DMS114 treated with DMSO at 0.1 percent for 48 hours (cell line): ENCODE measurements around the gene ORAI1.
A peak's percentile ranks its signal among the peaks of the same experiment; 100 is the strongest.
"Not testable (repeated sequence)": the region's sequence is repeated elsewhere in the genome, so short reads cannot be mapped to it uniquely, and the experiment has no call there.

Experiments used
- DNase-seq: peaks from one replicate; lab custom pipeline; 2025; ENCODE audit not compliant: unreplicated experiment; lab: John Stamatoyannopoulos, UW

ORAI1 gene

GRCh38 chr12:121602766-121603165, 23.6 kb upstream of the ORAI1 start:
- DNase-seq: no peak

GRCh38 chr12:121603581-121603980, 22.7 kb upstream of the ORAI1 start:
- DNase-seq: no peak

GRCh38 chr12:121608301-121608700, 18.0 kb upstream of the ORAI1 start:
- no peak for DNase-seq

GRCh38 chr12:121610239-121611149, 15.8 kb upstream of the ORAI1 start:
- no peak for DNase-seq

GRCh38 chr12:121611306-121611705, 15.0 kb upstream of the ORAI1 start:
- no peak for DNase-seq

GRCh38 chr12:121613462-121613861, 12.9 kb upstream of the ORAI1 start:
- DNase-seq: no peak

- no peak for DNase-seq
Measured at GRCh38 chr12:121614872-121615467, 11.4 kb upstream of the ORAI1 start.

GRCh38 chr12:121618659-121619233, 7.6 kb upstream of the ORAI1 start:
- no peak for DNase-seq

GRCh38 chr12:121620333-121620891, 5.9 kb upstream of the ORAI1 start:
- DNase-seq: no peak

GRCh38 chr12:121626853-121627640, 717 bp downstream of the ORAI1 start:
- peak; percentile 31 for DNase-seq

- no peak for DNase-seq
Measured at GRCh38 chr12:121628037-121628436, 1.7 kb downstream of the ORAI1 start.

GRCh38 chr12:121628536-121628935, 2.2 kb downstream of the ORAI1 start:
- DNase-seq: no peak

- no peak for DNase-seq
Measured at GRCh38 chr12:121630791-121631355, 4.5 kb downstream of the ORAI1 start.

GRCh38 chr12:121632069-121632970, 6.0 kb downstream of the ORAI1 start:
- DNase-seq: no peak

GRCh38 chr12:121633833-121634196, 7.5 kb downstream of the ORAI1 start:
- DNase-seq: not testable (repeated sequence)

GRCh38 chr12:121634836-121635235, 8.5 kb downstream of the ORAI1 start:
- no peak for DNase-seq

GRCh38 chr12:121637231-121637914, 11.0 kb downstream of the ORAI1 start:
- no peak for DNase-seq

- DNase-seq: no peak
Measured at GRCh38 chr12:121638298-121639202, 12.2 kb downstream of the ORAI1 start.
